K562 (cell line): ENCODE data around the gene C1orf167. TPM values are rescaled to one million over a fixed set of nuclear protein-coding genes. Genes with fewer than 3 reads are reported as not detected.

Source experiments
- ATAC-seq: fragments of 200-7000 bp; cut with Tn5 transposase; 3 replicates; pipeline ENCODE4 v1.9.1; 2020; ENCODE audit warnings: moderate library complexity
- BruUV-seq: library from RNA; stranded (reverse); fragments of 400-500 nt; replicated peaks from 2 replicates; lab custom pipeline; 2021; lab: Mats Ljungman, UMichigan
- CTCF ChIA-PET: fragments of 300-600 bp; formaldehyde crosslinking; extraction: SDS; loops from one replicate; lab custom pipeline; 2021; ENCODE audit warnings: low intra/inter-chr PET ratio; lab: Yijun Ruan, JAX
- POLR2A ChIA-PET: fragments of 300-600, 350-650 bp; sonication (Branson Sonifier 250); formaldehyde crosslinking; extraction: SDS; loops from one replicate; lab custom pipeline; 2021; ENCODE audit warnings: antibody characterized with exemption, inconsistent platforms; lab: Yijun Ruan, JAX
- DNase-seq, 4 experiments: peaks; one replicate each; pipeline versions ENCODE4 v3.0.0 to v3.0.0-alpha.2; 2011 to 2018; ENCODE audit warnings: low spot score in 3 of 4, mixed read lengths in 3 of 4; ENCODE audit errors: extremely low read depth in 1 of 4
- FAIRE-seq: peaks from 2 replicates; lab custom pipeline; 2011; peaks lifted over from hg19 to GRCh38; lab: Jason Lieb, UNC
- H2AFZ ChIP-seq: 2 replicates; pipeline ENCODE4 v1.6.0; 2011; ENCODE audit warnings: low read depth, low read length, control low read depth, inconsistent platforms
- H3K27ac ChIP-seq: fragments of 200-600 bp; 3 replicates; pipeline ENCODE4 v1.8.0; 2011; ENCODE audit warnings: low read depth, mild to moderate bottlenecking, control low read depth, inconsistent platforms, low read length, moderate library complexity, mixed read lengths; ENCODE audit errors: extremely low read depth
- H3K27me3 ChIP-seq, 2 experiments: fragments of 300-600 bp in 1 of 2; 2 replicates in 1 of 2; 3 replicates in 1 of 2; pipeline versions ENCODE4 v1.6.0 to v1.8.0; 2011; ENCODE audit warnings: inconsistent platforms in 2 of 2, low read length in 2 of 2, mild to moderate bottlenecking in 1 of 2, mixed read lengths in 1 of 2, moderate library complexity in 1 of 2; ENCODE audit not compliant: control insufficient read depth in 2 of 2, insufficient read depth in 2 of 2
- H3K36me3 ChIP-seq: fragments of 300-600 bp; 3 replicates; pipeline ENCODE4 v1.8.0; 2011; ENCODE audit warnings: mild to moderate bottlenecking, low read length, inconsistent platforms; ENCODE audit not compliant: control insufficient read depth, insufficient read depth
- H3K4me1 ChIP-seq, 2 experiments: fragments of 200-600 bp in 1 of 2; replicated peaks in 1 of 2; 2 replicates in 1 of 2; 3 replicates in 1 of 2; pipeline versions ENCODE4 v1.5.1 to v1.8.0; 2011; ENCODE audit warnings: inconsistent platforms in 2 of 2, low read length in 2 of 2, mild to moderate bottlenecking in 1 of 2, mixed read lengths in 1 of 2, moderate library complexity in 1 of 2; ENCODE audit not compliant: control insufficient read depth in 2 of 2, insufficient read depth in 2 of 2
- H3K4me2 ChIP-seq: 2 replicates; pipeline ENCODE4 v1.6.1; 2011; ENCODE audit warnings: low read length, control low read depth, inconsistent platforms, mixed read lengths; ENCODE audit not compliant: insufficient read depth
- H3K4me3 ChIP-seq: fragments of 200-600 bp; sonication (generic), shearing (Covaris generic); 2 replicates; pipeline ENCODE4 v1.5.1; 2016; ENCODE audit warnings: control low read depth, inconsistent platforms
- H3K79me2 ChIP-seq: fragments of 200-600 bp; 3 replicates; pipeline ENCODE4 v1.8.0; 2011; ENCODE audit warnings: low read length, inconsistent platforms; ENCODE audit not compliant: control insufficient read depth, insufficient read depth
- H3K9ac ChIP-seq, 2 experiments: 2 replicates each; pipeline versions ENCODE4 v1.6.0 to v1.6.1; 2011; ENCODE audit warnings: low read depth in 2 of 2, low read length in 2 of 2, control low read depth in 1 of 2, inconsistent platforms in 1 of 2, mild to moderate bottlenecking in 1 of 2, mixed read lengths in 1 of 2; ENCODE audit not compliant: insufficient read depth in 1 of 2
- H3K9me1 ChIP-seq: one replicate; pipeline ENCODE4 v1.6.0; 2011; ENCODE audit warnings: inconsistent platforms, mild to moderate bottlenecking, low read length, moderate library complexity; ENCODE audit not compliant: control insufficient read depth, insufficient read depth
- H3K9me3 ChIP-seq: replicated peaks from 2 replicates; pipeline ENCODE4 v1.5.1; 2011; ENCODE audit warnings: low read depth, low read length, inconsistent platforms; ENCODE audit not compliant: control insufficient read depth, insufficient read depth
- H4K20me1 ChIP-seq: replicated peaks from 2 replicates; pipeline ENCODE4 v1.6.1; 2011; ENCODE audit warnings: low read length, inconsistent platforms, mixed read lengths; ENCODE audit not compliant: control insufficient read depth, insufficient read depth
- ARHGAP35 ChIP-seq: fragments of 450-650 bp; IDR thresholded peaks from 2 replicates; pipeline ENCODE4 v1.6.1; 2018; ENCODE audit not compliant: partially characterized antibody
- PURB ChIP-seq: sonication (generic); formaldehyde crosslinking; IDR thresholded peaks from 2 replicates; pipeline ENCODE4 v1.9.0; 2021; ENCODE audit warnings: low read depth, mild to moderate bottlenecking, missing genetic modification reagents
- RBFOX2 ChIP-seq: fragments of 200-400 bp; formaldehyde crosslinking; IDR thresholded peaks from 2 replicates; pipeline ENCODE4 v1.6.1; 2017; ENCODE audit warnings: low read depth, mild to moderate bottlenecking, low read length, moderate library complexity
- SOX6 ChIP-seq: fragments of 450-650 bp; IDR thresholded peaks from 2 replicates; pipeline ENCODE4 v1.6.1; 2014; ENCODE audit warnings: mild to moderate bottlenecking
- TSHZ1 ChIP-seq: fragments of 250-450 bp; sonication (Bioruptor Pico); IDR thresholded peaks from 2 replicates; pipeline ENCODE4 v1.4.0; 2020; ENCODE audit warnings: mild to moderate bottlenecking, moderate library complexity
- ZC3H4 ChIP-seq: sonication (generic); formaldehyde crosslinking; IDR thresholded peaks from 2 replicates; pipeline ENCODE4 v1.9.0; 2021; ENCODE audit warnings: missing genetic modification reagents, borderline replicate concordance
- ZNF318 ChIP-seq, 2 experiments: fragments of 450-650 bp; IDR thresholded peaks; 2 replicates each; pipeline ENCODE4 v1.6.1; 2016; ENCODE audit warnings: mild to moderate bottlenecking in 2 of 2, borderline replicate concordance in 1 of 2, low read depth in 1 of 2, moderate library complexity in 1 of 2
- ZNF695 ChIP-seq: fragments of 450-650 bp; formaldehyde crosslinking; IDR thresholded peaks from 2 replicates; pipeline ENCODE4 v1.4.0; 2020; ENCODE audit warnings: mild to moderate bottlenecking, moderate library complexity
- WGBS: fragments of 100-300 bp; shearing (Covaris generic); methylation state at CpG from one replicate; pipeline ENCODE4 v1.1.6; 2016; ENCODE audit warnings: low coverage, mixed read lengths; ENCODE audit not compliant: insufficient coverage; ENCODE audit errors: missing lambda C conversion rate; 5-methylcytosine and 5-hydroxymethylcytosine counted together
- in situ Hi-C: fragments of 300-500 bp; cut with MboI; formaldehyde crosslinking; loops from 4 replicates; pipeline ENCODE4 v1.15.0; 2018; ENCODE audit warnings: inconsistent platforms, mixed read lengths
- intact Hi-C: fragments of 100-400 bp; cut with micrococcal nuclease; formaldehyde crosslinking; loops from 2 replicates; pipeline ENCODE4 v1.14.2; 2022
- polyA plus RNA-seq, 8 experiments: library from polyadenylated mRNA; depleted of rRNA in 4 of 8; stranded (reverse) in 5 of 8; unstranded in 3 of 8; fragments of >200 nt; fragmentation: Nextera tagmentation in 2 of 8; fragmentation: Illumina TruSeq in 1 of 8; extraction: Ambion mirVana in 2 of 8; extraction: Trizol in 1 of 8; gene quantifications; 2 replicates each; pipeline versions ENCODE4 v1.2.1 to v1.2.3, GENCODE V29; 2011 to 2014; ENCODE audit warnings: inconsistent platforms in 1 of 8, missing spikeins in 1 of 8
- total RNA-seq, 7 experiments: library from RNA; depleted of rRNA in 6 of 7; stranded (reverse); fragments of >200 nt in 6 of 7; fragmentation: Illumina TruSeq in 2 of 7; extraction: Trizol in 2 of 7; gene quantifications; 2 replicates each; pipeline versions ENCODE4 v1.2.1 to v1.2.3, GENCODE V29; 2011 to 2021; ENCODE audit warnings: low replicate concordance in 1 of 7

C1orf167 gene
- total and polyA plus RNA-seq, 9 of the 15 experiments (the other 6 are each of a cell fraction or from before 2014, with no cell fraction given), result 0.22 to 0.86 (median 0.31) TPM; not detected in 2

GRCh38 chr1:11800756-11801433 lies 38.9 kb downstream of the C1orf167 start:
- WGBS, result 27% methylated on average over 21 of the region's 21 CpGs
- FAIRE-seq (no peak), ATAC-seq (no peak), DNase-seq (peak in 3 of 4 experiments; percentile 46 to 68 (median 56))
- Histone ChIP-seq H3K27ac (peak overlapping the region; percentile 100), H2AFZ (no peak overlapping the region), H3K9me3 (no peaks in the 10 kb centered on the region), H3K79me2 (peaks cover 79% of the 10 kb centered on the region), H3K9me1 (no peaks in the 10 kb centered on the region), H3K4me1 (peaks cover 64 to 72% of the 10 kb centered on the region in 2 experiments), H4K20me1 (0 out of 2 replicates have a peak, but pooled peaks cover 5% of the 10 kb centered on the region), H3K4me2 (peak overlapping the region; percentile 92), H3K36me3 (peaks cover 49% of the 10 kb centered on the region), H3K4me3 (peak overlapping the region; percentile 81), H3K9ac (peak overlapping the region; percentile 71 to 89), H3K27me3 (no peaks in the 10 kb centered on the region)
- CTCF ChIA-PET, result no interaction called here
- in situ Hi-C loops (no loop called here), intact Hi-C loops (loop anchor here (5.0 kb wide), 1 partner anchor 181 kb away; the partner anchor contains the start of gene MFN2)
- BruUV-seq, result no TSS peak
- POLR2A ChIA-PET, result interaction anchor here (4.5 to 4.9 kb wide), 2 partner anchors 10 to 108 kb away, joined by 75 to 80 read pairs; no protein-coding TSS in a partner anchor
- TF ChIP-seq ARHGAP35 (no peak), SOX6 (0 out of 2 replicates have a peak, but pooled peaks have one; percentile 9), TSHZ1 (CRISPR knock-in tag) (0 out of 2 replicates have a peak, but pooled peaks have one; percentile 8), ZC3H4 (CRISPR knock-in tag) (no peak), ZNF695 (CRISPR knock-in tag) (no peak), ZNF318 (IDR thresholded peaks at IDR 0.05; ENCODE audit: borderline replicate concordance in 1 of 2, low read depth in 1 of 2) (no peak), PURB (CRISPR knock-in tag) (no peak), RBFOX2 (peak; percentile 74)
